Small intestine (tissue), 7 donors: ENCODE results near the gene CORO7. TPM values are rescaled to one million over a fixed set of nuclear protein-coding genes. Genes with fewer than 3 reads are reported as not detected.

Experiments
- DNase-seq, 2 donors: peaks; one replicate each; pipeline versions ENCODE4 v3.0.0 to v3.0.0-alpha.2; 2013
- FAIRE-seq: peaks from 2 replicates; lab custom pipeline; 2012; peaks lifted over from hg19 to GRCh38; lab: Jason Lieb, UNC
- H3K27ac ChIP-seq, 3 donors: one replicate each; pipeline ENCODE4 v1.5.1; 2013; ENCODE audit warnings: low read length in 2 of 3, mild to moderate bottlenecking in 2 of 3, control low read depth in 1 of 3, inconsistent platforms in 1 of 3, low read depth in 1 of 3, moderate library complexity in 1 of 3
- H3K27me3 ChIP-seq, 3 donors: one replicate each; pipeline ENCODE4 v1.6.1; 2013; ENCODE audit warnings: low read length in 3 of 3, inconsistent platforms in 1 of 3; ENCODE audit not compliant: control insufficient read depth in 3 of 3, insufficient read depth in 3 of 3
- H3K36me3 ChIP-seq, 3 donors: one replicate each; pipeline ENCODE4 v1.6.1; 2013; ENCODE audit warnings: low read length in 3 of 3, inconsistent platforms in 1 of 3, low read depth in 1 of 3, mild to moderate bottlenecking in 1 of 3, moderate library complexity in 1 of 3; ENCODE audit not compliant: control insufficient read depth in 3 of 3, insufficient read depth in 2 of 3
- H3K4me1 ChIP-seq, 3 donors: one replicate each; pipeline ENCODE4 v1.6.1; 2013; ENCODE audit warnings: low read length in 2 of 3, inconsistent platforms in 1 of 3, low read depth in 1 of 3, mild to moderate bottlenecking in 1 of 3, moderate library complexity in 1 of 3; ENCODE audit not compliant: control insufficient read depth in 3 of 3, insufficient read depth in 2 of 3
- H3K4me3 ChIP-seq, 3 donors: one replicate each; pipeline ENCODE4 v1.5.1; 2013; ENCODE audit warnings: low read length in 3 of 3, control low read depth in 1 of 3, inconsistent platforms in 1 of 3, low read depth in 1 of 3, mild to moderate bottlenecking in 1 of 3, moderate library complexity in 1 of 3
- H3K9me3 ChIP-seq, 2 donors: one replicate each; pipeline ENCODE4 v1.6.1; 2013; ENCODE audit warnings: low read depth in 1 of 2, low read length in 1 of 2; ENCODE audit not compliant: control insufficient read depth in 2 of 2, insufficient read depth in 1 of 2
- WGBS, 3 donors: extraction: QIAGEN DNeasy Blood & Tissue Kit; methylation state at CpG; one replicate each; pipeline ENCODE4 v1.1.7; 2013; 5-methylcytosine and 5-hydroxymethylcytosine counted together
- polyA plus RNA-seq, 4 donors: library from polyadenylated mRNA; stranded (reverse) in 3 of 4; unstranded in 1 of 4; fragments of 200-250 nt in 3 of 4; fragments of 120-200 nt in 1 of 4; gene quantifications; one replicate each; pipeline versions ENCODE4 v1.2.1 to v1.2.3, GENCODE V29; 2013
- donor health status: healthy with polysubstance abuse.
- donor health status: control.
- donor health status: control.
- donor health status: Bipolar disorder and iron deficiency.
- donor health status: healthy.

The CORO7 gene
- polyA plus RNA-seq, 4 donors, result 27.3 to 49.2 (median 41.6) TPM

DNA sequence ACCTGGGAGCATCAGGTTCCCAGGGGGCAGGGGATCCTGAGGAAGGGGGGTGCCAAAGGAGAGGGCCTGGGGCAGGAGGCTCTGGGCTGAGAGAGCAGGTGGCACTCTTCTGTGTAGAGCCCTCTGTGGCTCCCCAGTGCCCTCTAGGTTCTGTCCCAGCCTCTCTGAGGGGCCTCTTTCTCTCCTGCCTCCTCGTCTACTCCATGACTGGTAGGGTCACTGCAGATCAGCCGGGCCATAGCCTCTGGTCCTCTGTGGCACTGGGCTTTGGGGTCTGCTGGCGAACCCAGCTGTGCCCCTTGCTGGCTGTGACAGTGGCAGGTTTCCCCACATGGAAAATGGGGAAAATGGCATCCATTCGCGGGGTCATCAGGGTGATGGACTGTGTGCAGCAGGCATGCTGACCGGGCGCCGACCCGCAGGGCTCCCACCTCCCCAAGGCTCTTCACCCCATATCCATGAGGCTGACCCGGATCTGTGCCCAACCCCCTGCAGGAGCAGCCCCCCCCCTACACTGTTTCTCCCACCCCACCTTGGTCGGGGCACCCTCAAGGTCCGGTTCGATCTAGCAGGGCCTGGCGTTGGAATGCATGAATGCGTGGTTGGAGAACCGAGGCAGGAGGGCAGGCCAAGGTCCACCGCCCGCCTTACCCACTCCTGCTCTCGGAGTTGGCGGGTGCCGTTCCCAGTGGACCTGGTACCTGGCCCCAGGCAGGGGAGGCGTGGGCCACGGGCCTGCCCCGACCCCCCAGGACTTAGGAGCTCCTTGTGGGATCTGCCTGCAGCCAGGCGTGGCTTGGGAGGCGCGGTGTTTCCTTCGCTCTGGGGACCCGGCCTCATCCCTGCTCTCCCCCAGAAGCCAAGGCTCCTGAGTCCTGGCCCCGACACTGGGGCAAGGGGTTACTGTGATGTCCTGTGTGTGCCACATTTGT lies 94.0 kb downstream of the CORO7 start:
- Histone ChIP-seq H3K4me3 (no peak overlapping the region), H3K36me3 (peaks cover 0 to 13% (median 0%) of the 10 kb centered on the region in 3 donors), H3K27ac (no peak overlapping the region), H3K4me1 (peaks cover 0 to 62% (median 0%) of the 10 kb centered on the region in 3 donors), H3K27me3 (peaks cover 0 to 17% (median 2%) of the 10 kb centered on the region in 3 donors), H3K9me3 (no peaks in the 10 kb centered on the region)
- DNase-seq, result no peak
- 62 to 79% (median 70%) methylated on average over 30 of the region's 30 CpGs for WGBS, 3 donors
- FAIRE-seq, result no peak

DNA sequence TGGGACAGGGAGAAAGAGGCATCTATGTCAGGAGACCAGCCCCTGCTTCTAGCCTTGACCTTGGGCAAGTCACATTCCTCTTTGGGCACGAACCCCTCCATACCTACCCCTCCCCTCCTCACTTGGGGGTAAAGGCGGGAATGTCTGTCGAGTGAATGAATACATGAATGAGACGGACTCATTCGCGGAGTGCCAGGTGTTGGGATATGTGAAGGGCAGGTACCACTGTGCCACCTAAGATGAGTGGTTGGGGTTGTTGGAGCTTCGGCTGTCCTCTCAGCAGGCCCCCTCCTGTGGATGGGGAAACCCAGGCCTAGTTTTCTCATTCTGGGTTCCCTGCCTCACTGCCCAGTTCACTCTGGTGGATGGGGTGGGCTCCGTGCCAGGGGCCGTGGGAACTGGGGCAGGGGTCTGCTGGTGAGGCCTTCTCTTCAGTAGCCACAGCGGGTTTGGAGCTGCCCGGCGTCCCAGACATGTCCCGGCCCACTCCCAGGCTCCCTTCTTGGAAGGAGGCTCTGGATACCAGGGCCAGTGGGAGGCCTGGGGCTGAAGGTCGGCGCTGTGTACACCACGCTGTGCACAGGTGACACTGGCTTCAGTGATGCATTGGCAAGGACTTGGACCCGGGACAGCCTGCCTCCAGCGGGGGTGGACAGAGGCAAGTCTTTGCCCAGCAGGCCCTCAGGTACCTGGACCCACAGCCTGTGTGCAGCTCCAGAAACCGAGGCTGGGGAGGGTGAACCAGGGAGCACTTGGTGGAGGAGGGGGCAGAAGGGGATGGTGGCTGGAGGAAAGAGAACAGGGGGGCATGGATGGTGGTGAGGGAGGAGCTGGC lies 94.9 kb downstream of the CORO7 start:
- 74 to 84% (median 79%) methylated on average over 19 of the region's 19 CpGs for WGBS, 3 donors
- H3K27ac ChIP-seq, result peak overlapping the region in 1 of 3 donors; percentile 40
- H3K9me3 ChIP-seq, result no peaks in the 10 kb centered on the region
- H3K36me3 ChIP-seq, result peaks cover 0 to 13% (median 0%) of the 10 kb centered on the region in 3 donors
- DNase-seq (no peak), FAIRE-seq (no peak)
- H3K4me1 ChIP-seq, result peaks cover 0 to 58% (median 0%) of the 10 kb centered on the region in 3 donors
- peaks cover 0 to 25% (median 10%) of the 10 kb centered on the region in 3 donors for H3K27me3 ChIP-seq
- no peak overlapping the region for H3K4me3 ChIP-seq

DNA sequence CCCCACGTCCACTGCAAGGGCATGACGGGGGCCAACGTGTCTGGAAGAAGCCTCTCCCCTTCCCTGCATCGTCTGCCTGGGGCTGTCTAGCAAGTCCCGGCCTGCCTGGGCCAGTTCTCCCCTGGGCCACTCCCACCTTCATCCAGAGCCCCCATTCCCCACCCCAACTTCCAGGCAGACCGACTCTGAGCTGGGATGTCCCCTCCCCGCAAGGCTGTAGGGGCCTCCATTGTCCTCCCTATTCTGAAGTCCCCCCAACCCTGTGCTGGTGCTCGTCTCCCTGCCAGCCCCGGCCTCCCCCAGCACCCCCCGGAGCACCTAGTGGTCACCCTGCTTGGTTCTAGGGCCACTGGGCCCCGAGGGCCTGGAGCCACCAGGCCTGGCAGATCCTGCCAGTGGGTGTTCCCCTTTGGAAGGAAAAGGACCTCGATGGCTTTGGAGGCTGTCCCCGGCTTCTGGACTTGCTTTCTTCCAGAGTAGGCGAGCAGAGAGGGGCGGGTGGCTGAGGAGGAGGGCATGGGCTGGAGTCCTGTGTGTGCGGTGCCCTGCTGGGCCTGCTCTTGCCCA lies 95.7 kb downstream of the CORO7 start:
- H3K4me3 ChIP-seq, result no peak overlapping the region

DNA sequence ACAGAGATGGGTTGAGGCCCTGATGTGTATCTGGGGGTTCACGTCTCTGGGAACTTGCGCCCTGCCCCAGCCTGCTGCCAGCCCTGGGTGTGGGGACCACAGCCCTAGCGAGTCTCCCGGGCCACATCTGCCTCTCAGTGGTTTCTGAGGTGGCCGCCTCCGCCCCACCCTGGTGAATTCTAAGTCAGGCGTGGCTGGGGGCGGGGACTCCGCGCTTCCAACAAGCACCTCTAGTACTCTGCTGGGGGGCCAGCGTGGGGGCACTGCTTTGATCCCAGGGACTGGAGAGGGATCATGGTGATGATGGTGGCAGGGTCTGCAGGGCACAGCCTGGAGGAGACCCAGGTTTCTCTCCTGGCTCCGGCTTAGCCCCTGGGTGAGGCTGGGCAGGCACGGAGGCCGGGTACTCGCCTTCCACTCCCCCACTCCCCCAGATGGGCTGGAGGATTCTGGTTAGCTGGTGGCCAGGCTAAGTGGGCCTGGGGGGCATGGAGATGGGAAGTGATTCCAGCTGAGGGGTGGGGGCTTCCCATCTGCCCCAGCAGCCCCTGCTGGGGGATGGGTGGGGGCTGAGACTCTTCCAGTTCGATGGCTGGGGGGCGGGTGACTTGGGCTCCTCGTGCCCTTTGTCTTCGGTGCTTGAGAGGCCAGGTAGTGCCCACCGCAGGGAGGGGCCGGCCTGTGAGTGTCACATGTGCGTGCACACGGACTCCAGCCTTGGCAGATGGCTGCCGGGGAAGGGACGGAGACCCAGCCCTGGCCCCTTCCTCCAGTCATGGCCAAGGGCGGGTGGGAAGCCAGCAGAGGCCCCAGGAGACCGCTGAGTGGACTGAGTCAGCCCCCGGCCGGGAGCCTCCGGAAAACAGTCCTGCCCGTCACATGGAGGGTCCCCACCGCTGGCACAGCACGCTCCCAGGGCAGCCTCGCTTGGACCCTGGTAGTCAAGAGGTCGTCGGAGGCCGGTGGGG lies 96.7 kb downstream of the CORO7 start:
- Histone ChIP-seq H3K4me1 (peaks cover 0 to 55% (median 0%) of the 10 kb centered on the region in 3 donors), H3K27me3 (peaks cover 2 to 31% (median 12%) of the 10 kb centered on the region in 3 donors), H3K36me3 (peaks cover 0 to 11% (median 0%) of the 10 kb centered on the region in 3 donors), H3K27ac (peak overlapping the region in 1 of 3 donors; percentile 17), H3K4me3 (no peak overlapping the region), H3K9me3 (no peaks in the 10 kb centered on the region)
- WGBS, 3 donors, result 44 to 46% (median 46%) methylated on average over 33 to 37 of the region's 37 CpGs
- FAIRE-seq (no peak), DNase-seq (peak in 1 of 2 donors; percentile 64)

More for the DNA sequence above, 95.7 kb downstream of the CORO7 start:
- 64 to 70% (median 67%) methylated on average over 15 to 16 of the region's 16 CpGs for WGBS, 3 donors
- DNase-seq (no peak), FAIRE-seq (no peak)
- peaks cover 0 to 58% (median 0%) of the 10 kb centered on the region in 3 donors for H3K4me1 ChIP-seq
- H3K36me3 ChIP-seq, result peaks cover 0 to 13% (median 0%) of the 10 kb centered on the region in 3 donors
- H3K9me3 ChIP-seq, result no peaks in the 10 kb centered on the region
- H3K27ac ChIP-seq, result peak overlapping the region in 1 of 3 donors; percentile 4
- peaks cover 0 to 27% (median 12%) of the 10 kb centered on the region in 3 donors for H3K27me3 ChIP-seq

DNA sequence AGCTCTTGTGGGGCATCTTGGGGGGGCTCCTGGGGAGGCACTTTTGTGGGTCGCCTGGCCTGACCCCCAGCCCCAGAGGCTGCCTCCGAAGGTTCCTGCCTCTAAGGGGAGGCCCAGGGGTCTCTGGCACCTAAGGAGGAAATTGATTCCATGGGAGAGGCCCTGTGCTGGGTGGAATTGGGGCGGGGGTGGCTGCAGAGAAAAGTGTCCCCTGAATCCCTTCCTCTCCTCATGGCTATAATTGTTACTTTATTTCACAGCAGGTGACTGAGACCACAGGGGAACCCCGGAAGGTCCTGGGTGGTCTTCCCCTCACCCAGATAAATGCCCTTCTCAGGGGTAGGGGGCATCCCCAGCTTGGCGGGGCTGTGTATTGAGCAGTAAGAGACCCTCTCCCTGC lies 97.4 kb downstream of the CORO7 start:
- FAIRE-seq (no peak), DNase-seq (no peak)
- no peak overlapping the region for H3K4me3 ChIP-seq
- peaks cover 0 to 8% (median 0%) of the 10 kb centered on the region in 3 donors for H3K36me3 ChIP-seq
- H3K4me1 ChIP-seq, result peaks cover 0 to 55% (median 0%) of the 10 kb centered on the region in 3 donors
- peak overlapping the region in 1 of 3 donors; percentile 17 for H3K27ac ChIP-seq
- H3K9me3 ChIP-seq, result no peaks in the 10 kb centered on the region
- 56 to 69% (median 66%) methylated on average over 5 of the region's 5 CpGs for WGBS, 3 donors
- H3K27me3 ChIP-seq, result peaks cover 5 to 39% (median 12%) of the 10 kb centered on the region in 3 donors

DNA sequence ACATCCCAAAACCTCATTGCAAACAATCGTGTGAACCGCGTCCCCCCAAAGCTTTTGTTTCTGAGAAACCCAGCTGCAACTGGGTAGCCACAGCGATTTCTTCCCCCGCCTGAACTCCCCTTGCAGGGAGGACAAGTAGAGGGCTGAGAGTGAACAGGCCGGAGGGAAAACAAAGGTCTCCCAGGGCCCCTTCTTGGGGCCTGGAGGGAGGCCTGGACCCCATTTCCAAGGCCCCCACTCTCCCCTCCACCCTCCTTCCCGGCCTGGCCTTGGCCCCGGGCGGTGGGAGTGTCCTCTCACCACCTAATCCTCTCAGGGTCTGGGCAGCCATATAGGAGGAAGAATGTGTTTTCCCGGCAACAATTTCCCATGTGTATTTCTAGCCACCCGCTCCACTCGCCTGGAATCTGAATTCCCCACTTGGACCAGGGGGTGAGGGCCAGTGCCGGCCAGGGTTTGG lies 97.9 kb downstream of the CORO7 start:
- 59 to 68% (median 65%) methylated on average over 13 of the region's 13 CpGs for WGBS, 3 donors
- DNase-seq (no peak), FAIRE-seq (no peak)
- H3K4me1 ChIP-seq, result peaks cover 0 to 54% (median 0%) of the 10 kb centered on the region in 3 donors
- H3K9me3 ChIP-seq, result no peaks in the 10 kb centered on the region
- H3K27ac ChIP-seq, result peak overlapping the region in 1 of 3 donors; percentile 11
- peaks cover 0 to 7% (median 0%) of the 10 kb centered on the region in 3 donors for H3K36me3 ChIP-seq
- H3K27me3 ChIP-seq, result peaks cover 5 to 44% (median 12%) of the 10 kb centered on the region in 3 donors
- no peak overlapping the region for H3K4me3 ChIP-seq
